ENCODE results near the gene KNL1. TPM values are rescaled to one million over a fixed set of nuclear protein-coding genes. Genes with fewer than 3 reads are reported as not detected.

The KNL1 gene
- total RNA-seq, 2 experiments from 2014 or later = 22.1 to 22.5 TPM

DNA sequence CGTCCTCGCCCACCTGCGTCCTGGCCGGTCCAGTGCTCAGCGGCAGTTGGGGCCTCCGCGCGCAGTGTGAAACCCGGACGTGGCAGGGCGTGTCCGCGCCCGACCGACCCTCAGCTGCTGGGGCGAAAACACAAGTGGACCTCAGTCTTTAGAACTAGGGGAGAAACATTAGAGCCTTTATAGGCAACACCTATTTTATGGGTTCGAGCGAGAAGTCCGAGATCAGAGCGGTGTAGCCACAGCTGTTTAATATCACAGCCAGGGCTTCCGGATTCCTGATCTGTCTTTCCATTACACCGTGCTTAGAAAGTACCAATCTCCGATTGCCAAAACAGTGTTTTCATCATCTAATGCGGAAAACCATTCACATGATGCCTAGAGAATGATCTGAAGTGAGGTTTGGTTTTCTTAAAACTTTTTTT is 101.4 kb downstream of the KNL1 start:
- CTCF ChIA-PET = interaction anchor here (0.6 to 2.7 kb wide), 7 partner anchors 14 to 209 kb away, joined by 3 to 12 read pairs (median 4); no protein-coding TSS in a partner anchor
- POLR2A ChIA-PET = interaction anchor here (0.5 to 3.0 kb wide), 9 partner anchors 27 to 199 kb away, joined by 3 to 20 read pairs (median 6); partner anchors contain the start of genes CCDC32, DNAJC17, GCHFR and RPUSD2

DNA sequence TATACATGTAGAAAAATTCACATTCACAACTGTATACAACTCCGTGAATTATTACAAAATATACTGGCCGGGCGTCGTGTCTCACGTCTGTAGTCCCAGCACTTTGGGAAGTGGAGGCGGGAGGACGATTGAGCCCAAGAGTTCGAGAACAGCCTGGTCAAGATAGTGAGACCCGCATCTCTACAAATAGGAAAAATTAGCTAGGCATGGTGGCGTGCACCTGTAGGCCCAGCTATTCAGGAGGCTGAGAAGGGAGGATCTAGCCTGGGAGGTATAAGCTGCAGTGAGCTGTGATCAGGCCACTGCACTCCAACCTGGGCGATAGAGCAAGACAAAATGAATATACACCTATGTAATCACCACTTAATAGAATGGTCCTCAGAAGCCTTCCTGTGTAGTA is 102.2 kb downstream of the KNL1 start:
- ChIA-PET CTCF (interaction anchor here (0.6 to 1.9 kb wide), 4 partner anchors 13 to 627 kb away, joined by 3 to 4 read pairs (median 4); no protein-coding TSS in a partner anchor), POLR2A (interaction anchor here (3.0 kb wide), 1 partner anchor 69 kb away, joined by 20 read pairs; the partner anchor contains the start of gene GCHFR)

DNA sequence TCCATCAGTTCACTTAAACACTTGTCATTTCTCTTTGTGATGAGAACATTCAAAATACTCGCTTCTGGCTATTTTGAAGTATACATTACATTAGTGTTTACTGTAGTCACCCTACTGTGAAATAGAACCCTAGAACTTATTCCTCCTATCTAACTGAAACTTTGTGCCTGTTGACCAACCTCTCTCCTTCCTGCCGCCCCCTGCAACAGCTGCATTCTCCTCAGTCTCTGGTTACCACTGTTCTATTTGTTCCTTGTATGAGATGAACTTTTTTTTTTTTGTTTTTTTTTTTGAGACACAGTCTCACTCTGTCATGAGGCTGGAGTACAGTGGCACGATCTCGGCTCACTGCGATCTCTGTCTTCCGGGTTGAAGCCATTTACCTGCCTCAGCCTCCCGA is 103.9 kb downstream of the KNL1 start:
- POLR2A ChIA-PET = no interaction called here
- CTCF ChIA-PET = no interaction called here

DNA sequence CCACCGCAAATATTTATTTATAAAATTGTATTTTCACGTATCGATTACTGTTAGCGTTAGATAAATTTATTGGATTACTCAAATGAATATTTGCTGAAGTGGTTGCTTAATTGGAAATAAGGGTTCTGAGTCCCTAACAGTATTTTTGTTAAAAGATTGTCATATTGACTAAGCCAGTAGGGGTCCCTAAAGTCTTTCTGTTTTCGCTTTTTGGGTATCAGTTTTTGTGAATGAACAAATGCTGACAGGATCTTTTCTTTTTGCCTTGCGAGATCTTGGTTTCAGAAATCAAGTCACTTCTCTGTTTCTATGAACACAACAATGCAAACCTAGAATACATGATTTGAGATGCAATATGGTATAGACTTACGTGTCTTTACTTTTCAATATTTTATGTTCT is 108.0 kb downstream of the KNL1 start:
- CTCF ChIA-PET = interaction anchor here (0.7 kb wide), 1 partner anchor 24 kb away, joined by 6 read pairs; no protein-coding TSS in a partner anchor
- POLR2A ChIA-PET = no interaction called here

DNA sequence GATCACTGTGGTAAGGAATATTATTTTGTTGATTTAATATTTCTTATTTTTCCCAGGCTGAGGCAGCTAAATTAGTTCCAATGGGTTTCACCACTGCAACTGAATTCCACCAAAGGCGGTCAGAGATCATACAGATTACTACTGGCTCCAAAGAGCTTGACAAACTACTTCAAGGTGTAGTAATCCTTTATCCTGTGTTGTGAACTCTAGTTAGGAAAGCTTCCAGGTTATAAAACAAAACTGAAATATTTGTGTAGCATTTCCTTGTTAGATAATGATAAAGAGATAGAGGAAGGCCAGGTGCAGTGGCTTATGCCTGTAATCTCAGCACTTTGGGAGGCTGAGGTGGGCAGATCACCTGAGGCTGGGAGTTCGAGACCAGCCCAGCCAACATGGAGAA is 112.1 kb downstream of the KNL1 start:
- POLR2A ChIA-PET = no interaction called here
- CTCF ChIA-PET = no interaction called here

Other genes starting within 250 kb of the KNL1 start
- gene PHGR1, start 243.2 kb upstream of the KNL1 start, total RNA-seq = not detected
- under 1 TPM; 0.15 to 0.36 TPM for gene DISP2, start 236.0 kb upstream of the KNL1 start, total RNA-seq
- gene KNSTRN, start 211.5 kb upstream of the KNL1 start, total RNA-seq = 10 to 100 TPM; 50.1 to 60.9 TPM
- gene IVD, start 188.5 kb upstream of the KNL1 start, total RNA-seq = 10 to 100 TPM; 68.8 to 72.3 TPM
- 10 to 100 TPM; 23.0 to 23.5 TPM for gene BAHD1, start 153.3 kb upstream of the KNL1 start, total RNA-seq
- gene CHST14, start 123.3 kb upstream of the KNL1 start, total RNA-seq = 10 to 100 TPM; 11.2 to 11.7 TPM
- gene CCDC32, start 29.2 kb upstream of the KNL1 start, total RNA-seq = 10 to 100 TPM; 29.4 to 33.5 TPM
- gene RPUSD2, start 24.9 kb upstream of the KNL1 start, total RNA-seq = 10 to 100 TPM; 23.8 to 24.4 TPM
- 10 to 100 TPM; 63.8 to 69.5 TPM for gene RAD51, start 100.9 kb downstream of the KNL1 start, total RNA-seq
- 10 to 100 TPM; 39.4 to 43.4 TPM for gene RMDN3, start 161.0 kb downstream of the KNL1 start, total RNA-seq
- 10 to 100 TPM; 32.0 to 32.9 TPM for gene GCHFR, start 169.8 kb downstream of the KNL1 start, total RNA-seq
- gene C15orf62, start 175.7 kb downstream of the KNL1 start, total RNA-seq = under 1 TPM; 0.25 to 0.44 TPM
- 10 to 100 TPM; 21.9 to 22.3 TPM for gene ZFYVE19, start 212.8 kb downstream of the KNL1 start, total RNA-seq
- gene DNAJC17, start 213.2 kb downstream of the KNL1 start, total RNA-seq = 10 to 100 TPM; 44.9 to 48.1 TPM
- gene PPP1R14D, start 234.5 kb downstream of the KNL1 start, total RNA-seq = not detected
- 10 to 100 TPM in 1 of 2 experiments, 1 to 10 TPM in 1; 9.6 to 10.1 TPM for gene SPINT1, start 249.8 kb downstream of the KNL1 start, total RNA-seq

Measured in activated CD8-positive, alpha-beta memory T cell treated with anti-CD3 and anti-CD28 coated beads for 36 hours (primary cell).